Osteocyte (in vitro differentiated cells): ENCODE data around the gene SHF. TPM values are rescaled to one million over a fixed set of nuclear protein-coding genes. Genes with fewer than 3 reads are reported as not detected.
A peak's percentile ranks its signal among the peaks of the same experiment; 100 is the strongest.

Source experiments
- DNase-seq: peaks from one replicate; pipeline ENCODE4 v3.0.0; 2021; ENCODE audit warnings: mixed read lengths; ENCODE audit not compliant: unreplicated experiment; ENCODE audit errors: extremely low spot score
- H3K27ac Mint-ChIP-seq: one replicate; pipeline ENCODE4 v1.8.0; 2021; ENCODE audit warnings: mild to moderate bottlenecking, mixed read lengths; ENCODE audit not compliant: unreplicated experiment
- H3K27me3 Mint-ChIP-seq: one replicate; pipeline ENCODE4 v1.8.0; 2021; ENCODE audit warnings: mixed read lengths; ENCODE audit not compliant: unreplicated experiment
- H3K36me3 Mint-ChIP-seq: one replicate; pipeline ENCODE4 v1.8.0; 2021; ENCODE audit warnings: mixed read lengths; ENCODE audit not compliant: unreplicated experiment
- H3K4me1 Mint-ChIP-seq: one replicate; pipeline ENCODE4 v1.8.0; 2021; ENCODE audit warnings: mixed read lengths; ENCODE audit not compliant: unreplicated experiment
- H3K4me3 Mint-ChIP-seq: one replicate; pipeline ENCODE4 v1.8.0; 2021; ENCODE audit warnings: mild to moderate bottlenecking, moderate library complexity, mixed read lengths; ENCODE audit not compliant: unreplicated experiment
- H3K9me3 Mint-ChIP-seq: one replicate; pipeline ENCODE4 v1.8.0; 2021; ENCODE audit warnings: mixed read lengths; ENCODE audit not compliant: unreplicated experiment
- CTCF ChIP-seq: fragments of 200-600 bp; sonication (generic); IDR thresholded peaks from 2 replicates; pipeline ENCODE4 v1.5.0; 2021; ENCODE audit warnings: antibody characterized with exemption, mild to moderate bottlenecking, moderate library complexity
- total RNA-seq: library from RNA; stranded (reverse); gene quantifications from 2 replicates; pipeline ENCODE4 v1.2.1, GENCODE V29; 2021

Gene SHF
- total RNA-seq, 1 donor from 2014 or later, result 15.8 TPM

GRCh38 chr15:45185903-45186770, 1.6 kb downstream of the SHF start:
- Mint-ChIP-seq H3K4me1 (peaks cover 41% of the 10 kb centered on the region), H3K9me3 (no peaks in the 10 kb centered on the region), H3K27me3 (peaks cover 7% of the 10 kb centered on the region), H3K27ac (peak overlapping the region; percentile 75), H3K36me3 (peaks cover 2% of the 10 kb centered on the region), H3K4me3 (peak overlapping the region; percentile 80)
- no peak for TF ChIP-seq CTCF
- DNase-seq, result no peak

GRCh38 chr15:45185069-45185779, 2.5 kb downstream of the SHF start:
- DNase-seq, result no peak
- peaks cover 3% of the 10 kb centered on the region for H3K27me3 Mint-ChIP-seq
- peak overlapping the region; percentile 75 for H3K27ac Mint-ChIP-seq
- peaks cover 2% of the 10 kb centered on the region for H3K36me3 Mint-ChIP-seq
- H3K9me3 Mint-ChIP-seq, result no peaks in the 10 kb centered on the region
- peak overlapping the region; percentile 80 for H3K4me3 Mint-ChIP-seq
- peaks cover 43% of the 10 kb centered on the region for H3K4me1 Mint-ChIP-seq
- TF ChIP-seq CTCF, result no peak

GRCh38 chr15:45184562-45185041, 3.2 kb downstream of the SHF start:
- Mint-ChIP-seq H3K4me3 (no peak overlapping the region), H3K27me3 (no peaks in the 10 kb centered on the region), H3K9me3 (no peaks in the 10 kb centered on the region), H3K4me1 (peaks cover 43% of the 10 kb centered on the region), H3K36me3 (peaks cover 2% of the 10 kb centered on the region), H3K27ac (no peak overlapping the region)
- DNase-seq, result no peak
- no peak for TF ChIP-seq CTCF

- peaks cover 42% of the 10 kb centered on the region for H3K4me1 Mint-ChIP-seq
- peaks cover 2% of the 10 kb centered on the region for H3K36me3 Mint-ChIP-seq
- H3K9me3 Mint-ChIP-seq, result no peaks in the 10 kb centered on the region
- no peaks in the 10 kb centered on the region for H3K27me3 Mint-ChIP-seq
- H3K27ac Mint-ChIP-seq, result no peak overlapping the region
- no peak for DNase-seq
- no peak overlapping the region for H3K4me3 Mint-ChIP-seq
- TF ChIP-seq CTCF, result no peak
Measured at GRCh38 chr15:45183511-45183910, 4.3 kb downstream of the SHF start.

DNA sequence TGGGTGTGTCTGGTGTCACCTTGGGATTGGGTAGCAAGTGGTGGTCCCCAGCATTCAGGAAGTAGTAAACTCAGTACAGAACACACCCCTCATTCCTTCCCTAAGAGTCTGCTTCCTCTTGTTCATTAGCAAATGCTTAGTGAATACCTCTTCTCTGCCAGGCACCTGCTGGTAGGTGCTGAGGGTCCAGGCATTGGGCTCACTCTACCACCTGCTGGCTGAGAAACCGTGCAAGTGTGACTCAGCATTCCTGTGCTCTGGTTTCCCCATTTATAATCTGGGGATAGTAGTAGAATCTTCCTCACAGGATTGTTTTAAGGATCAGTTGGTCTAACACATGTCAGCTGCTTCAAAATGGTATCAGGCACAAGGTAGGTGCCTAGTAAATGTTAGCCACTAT, 4.8 kb downstream of the SHF start:
- Mint-ChIP-seq H3K36me3 (peaks cover 2% of the 10 kb centered on the region), H3K4me3 (no peak overlapping the region), H3K4me1 (peaks cover 37% of the 10 kb centered on the region)

More for the DNA sequence above, 4.8 kb downstream of the SHF start:
- DNase-seq, result no peak
- Mint-ChIP-seq H3K9me3 (no peaks in the 10 kb centered on the region), H3K27ac (no peak overlapping the region), H3K27me3 (no peaks in the 10 kb centered on the region)
- no peak for TF ChIP-seq CTCF
